ENCODE measurements around the gene MORF4L2. TPM values are rescaled to one million over a fixed set of nuclear protein-coding genes. Genes with fewer than 3 reads are reported as not detected.
"Not testable (repeated sequence)": the region's sequence is repeated elsewhere in the genome, so short reads cannot be mapped to it uniquely, and the experiment has no call there.

Gene MORF4L2
- total and polyA plus RNA-seq, 2 of the 8 experiments (the other 6 are each of a cell fraction or from before 2014, with no cell fraction given): 235 to 373 TPM

GRCh38 chrX:103656617-103657016 lies 29.9 kb downstream of the MORF4L2 start (continued):
- no peak for TF ChIP-seq CEBPB (IDR thresholded peaks at IDR 0.05; ENCODE audit: low read depth, low read length)
- no peak for TF ChIP-seq SP4 (IDR thresholded peaks at IDR 0.05; ENCODE audit: low read length)
- no peak for TF ChIP-seq ATF3 (IDR thresholded peaks at IDR 0.05; ENCODE audit: insufficient read depth, low read depth, low read length)
- no peak for TF ChIP-seq POU5F1 (IDR thresholded peaks at IDR 0.05; ENCODE audit: low read depth, low read length)

- H3K56ac ChIP-seq (replicated peaks; ENCODE audit: insufficient read length, low read depth, low read length); H3K9ac ChIP-seq (replicated peaks in 1 of 4; ENCODE audit: extremely low read depth in 1 of 4, low read depth in 3 of 4, low read length in 3 of 4); H3K4me2 ChIP-seq (ENCODE audit: insufficient read depth in 1 of 2, low read depth in 2 of 2, low read length in 2 of 2); H3K23me2 ChIP-seq (ENCODE audit: low read depth, low read length); H4K5ac ChIP-seq (ENCODE audit: insufficient read length, low read depth, low read length); H3K23ac ChIP-seq (ENCODE audit: insufficient read length); H3K79me2 ChIP-seq (ENCODE audit: control insufficient read depth in 1 of 2, insufficient read depth in 2 of 2, low read length in 2 of 2); H4K91ac ChIP-seq (replicated peaks; ENCODE audit: insufficient read length, low read length); H2BK5ac ChIP-seq (ENCODE audit: low read depth, low read length); H3K36me3 ChIP-seq (ENCODE audit: control insufficient read depth in 2 of 4, insufficient read depth in 4 of 4, low read length in 3 of 4); H3K4me1 ChIP-seq (replicated peaks in 1 of 4; ENCODE audit: control insufficient read depth in 3 of 4, insufficient read depth in 4 of 4, low read length in 3 of 4); H2AFZ ChIP-seq (ENCODE audit: low read length); H4K20me1 ChIP-seq (replicated peaks in 1 of 2; ENCODE audit: control insufficient read depth in 1 of 2, insufficient read depth in 2 of 2, low read length in 2 of 2); H2BK120ac ChIP-seq (replicated peaks; ENCODE audit: low read depth, low read length); H3K4ac ChIP-seq (replicated peaks; ENCODE audit: insufficient read length, low read depth, low read length); H3K9me3 ChIP-seq (ENCODE audit: insufficient read depth in 2 of 2, low read depth in 1 of 2, low read length in 1 of 2); H3K14ac ChIP-seq (ENCODE audit: insufficient read length); H3K27ac ChIP-seq (ENCODE audit: low read depth, low read length); H2BK12ac ChIP-seq (ENCODE audit: low read depth, low read length); POLR2A ChIA-PET (ENCODE audit: partially characterized antibody); H2AK5ac ChIP-seq (ENCODE audit: low read depth, low read length); H4K8ac ChIP-seq (ENCODE audit: extremely low read depth, insufficient read depth, low read length); H2BK15ac ChIP-seq (ENCODE audit: low read length); CTCF ChIA-PET (ENCODE audit: partially characterized antibody); H3K4me3 ChIP-seq (ENCODE audit: extremely low read depth in 1 of 4, insufficient read depth in 2 of 4, low read depth in 3 of 4, low read length in 4 of 4); H2BK20ac ChIP-seq (ENCODE audit: low read length); H3K18ac ChIP-seq (ENCODE audit: extremely low read depth, low read length); H3K27me3 ChIP-seq (replicated peaks in 1 of 4; ENCODE audit: control insufficient read depth in 3 of 4, extremely low read depth in 1 of 4, insufficient read depth in 3 of 4, low read length in 3 of 4); DNase-seq (ENCODE audit: low read depth in 1 of 2, low spot score in 2 of 2); H3K79me1 ChIP-seq (ENCODE audit: low read depth, low read length); FAIRE-seq: not testable (repeated sequence)
- WGBS, 2 experiments (ENCODE audit: extremely low coverage in 1 of 2, insufficient coverage in 1 of 2, insufficient read length in 1 of 2, insufficient replicate concordance in 2 of 2, low coverage in 1 of 2, low lambda C conversion rate in 2 of 2, missing lambda C conversion rate in 1 of 2): 99% methylated on average over 7 of the region's 7 CpGs; no CpG with 5 or more reads in 1 of the 2 experiments
Observed at GRCh38 chrX:103655230-103656000, 31.1 kb downstream of the MORF4L2 start.
